Renal cortex interstitium (tissue), 11 donors: ENCODE measurements around the gene IRX5. TPM values are rescaled to one million over a fixed set of nuclear protein-coding genes. Genes with fewer than 3 reads are reported as not detected.

ENCODE experiments used
- DNase-seq, 11 donors: peaks; one replicate each; pipeline ENCODE4 v3.0.0-alpha.2; 2013; ENCODE audit warnings: low read depth in 9 of 11, low spot score in 4 of 11; ENCODE audit errors: extremely low read depth in 1 of 11
- polyA plus RNA-seq, 3 donors: library from polyadenylated mRNA; unstranded; fragments of 120-200 nt; gene quantifications; one replicate each; pipeline ENCODE4 v1.2.1, GENCODE V29; 2013; ENCODE audit not compliant: insufficient read length in 3 of 3

The IRX5 gene
- polyA plus RNA-seq, 3 donors: 6.0 to 12.3 (median 6.8) TPM

- no peak for DNase-seq
These were observed 3.3 kb upstream of the IRX5 start for GRCh38 chr16:54927125-54928015.

DNA sequence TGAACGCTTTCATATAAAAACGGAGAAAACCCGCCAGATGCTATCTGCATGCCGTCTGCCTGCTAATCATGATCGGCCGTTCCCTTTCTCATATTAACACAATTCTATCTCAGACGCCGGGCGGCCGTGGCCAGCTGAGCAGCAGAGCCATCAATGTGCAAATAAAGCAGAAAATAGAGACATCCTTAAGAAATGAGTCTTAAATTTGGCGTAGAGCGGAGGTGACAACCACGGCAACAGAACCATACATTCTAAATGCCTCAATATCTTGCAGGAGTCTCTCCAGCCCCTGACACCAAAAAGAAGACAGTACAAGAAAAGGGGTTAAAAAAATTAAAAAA lies 2.7 kb upstream of the IRX5 start:
- peak in 2 of 11 donors; percentile 15 to 18 for DNase-seq

DNA sequence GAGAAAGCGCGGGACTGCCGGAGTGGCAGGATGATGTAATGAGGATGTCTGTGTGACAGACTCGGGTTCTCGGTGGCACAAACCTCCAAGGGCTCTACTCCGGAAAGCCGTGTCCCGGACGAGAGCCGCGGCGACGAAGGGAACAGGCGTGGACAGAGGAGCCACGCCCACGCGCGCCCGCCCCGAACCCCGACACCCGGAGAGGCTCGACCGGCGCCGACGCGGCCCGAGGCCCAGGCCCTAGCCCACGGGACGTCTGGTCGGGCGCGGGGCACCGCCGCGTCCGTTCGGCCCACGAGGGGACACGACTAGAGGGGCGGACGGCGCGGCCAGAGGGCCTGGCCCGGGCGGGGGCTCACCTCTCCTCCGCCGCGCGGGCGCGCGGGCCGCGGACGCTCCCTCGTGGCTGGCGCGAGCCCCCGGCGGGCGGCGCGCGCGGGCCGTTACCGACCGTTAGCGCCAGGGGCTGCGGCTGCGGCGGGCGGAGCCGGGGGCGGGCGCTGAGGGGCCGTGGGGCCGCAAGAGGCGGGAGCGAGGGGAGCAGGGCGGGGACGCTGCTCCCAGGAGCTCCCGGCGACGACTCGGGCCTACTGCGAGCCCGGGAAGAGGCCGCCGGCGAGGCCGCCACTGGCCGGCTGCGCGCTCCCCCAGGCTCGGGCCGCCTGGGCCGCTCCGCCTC lies 2.1 kb upstream of the IRX5 start:
- peak in 2 of 11 donors; percentile 21 to 36 for DNase-seq

GRCh38 chr16:54929090-54930004 lies 1.3 kb upstream of the IRX5 start:
- DNase-seq: peak; percentile 95 to 100 (median 98)

- DNase-seq: no peak
These were observed 129 bp downstream of the IRX5 start for GRCh38 chr16:54930869-54931119.

GRCh38 chr16:54931120-54932014 lies 702 bp downstream of the IRX5 start:
- DNase-seq: peak in 2 of 11 donors; percentile 11 to 22

GRCh38 chr16:54932021-54932660 lies 1.5 kb downstream of the IRX5 start:
- no peak for DNase-seq

DNA sequence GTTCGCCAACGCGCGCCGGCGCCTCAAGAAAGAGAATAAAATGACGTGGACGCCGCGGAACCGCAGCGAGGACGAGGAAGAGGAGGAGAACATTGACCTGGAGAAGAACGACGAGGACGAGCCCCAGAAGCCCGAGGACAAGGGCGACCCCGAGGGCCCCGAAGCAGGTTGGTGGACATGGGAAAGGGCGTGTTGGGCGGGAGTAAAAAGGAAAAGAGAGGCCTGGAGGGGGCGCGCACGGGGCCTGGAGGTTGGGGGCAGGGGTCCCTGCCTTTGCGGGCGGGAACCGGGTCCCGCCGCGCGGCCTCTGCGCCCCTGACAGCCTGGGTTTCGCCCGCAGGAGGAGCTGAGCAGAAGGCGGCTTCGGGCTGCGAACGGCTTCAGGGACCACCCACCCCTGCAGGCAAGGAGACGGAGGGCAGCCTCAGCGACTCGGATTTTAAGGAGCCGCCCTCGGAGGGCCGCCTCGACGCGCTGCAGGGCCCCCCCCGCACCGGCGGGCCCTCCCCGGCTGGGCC lies 2.1 kb downstream of the IRX5 start:
- DNase-seq: no peak

DNA sequence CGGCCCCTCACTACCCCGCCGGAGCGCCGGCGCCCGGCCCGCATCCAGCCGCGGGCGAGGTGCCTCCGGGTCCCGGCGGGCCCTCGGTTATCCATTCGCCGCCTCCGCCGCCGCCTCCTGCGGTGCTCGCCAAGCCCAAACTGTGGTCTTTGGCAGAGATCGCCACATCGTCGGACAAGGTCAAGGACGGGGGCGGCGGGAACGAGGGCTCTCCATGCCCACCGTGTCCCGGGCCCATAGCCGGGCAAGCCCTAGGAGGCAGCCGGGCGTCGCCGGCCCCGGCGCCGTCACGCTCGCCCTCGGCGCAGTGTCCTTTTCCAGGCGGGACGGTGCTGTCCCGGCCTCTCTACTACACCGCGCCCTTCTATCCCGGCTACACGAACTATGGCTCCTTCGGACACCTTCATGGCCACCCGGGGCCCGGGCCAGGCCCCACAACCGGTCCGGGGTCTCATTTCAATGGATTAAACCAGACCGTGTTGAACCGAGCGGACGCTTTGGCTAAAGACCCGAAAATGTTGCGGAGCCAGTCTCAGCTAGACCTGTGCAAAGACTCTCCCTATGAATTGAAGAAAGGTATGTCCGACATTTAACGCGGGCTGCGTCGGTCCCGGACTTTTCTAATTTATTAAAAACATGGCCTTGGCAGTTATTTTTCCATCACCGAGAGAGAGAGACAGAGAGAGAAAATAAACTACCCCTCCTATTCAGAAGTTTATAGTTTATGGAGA lies 2.8 kb downstream of the IRX5 start:
- DNase-seq: no peak

DNA sequence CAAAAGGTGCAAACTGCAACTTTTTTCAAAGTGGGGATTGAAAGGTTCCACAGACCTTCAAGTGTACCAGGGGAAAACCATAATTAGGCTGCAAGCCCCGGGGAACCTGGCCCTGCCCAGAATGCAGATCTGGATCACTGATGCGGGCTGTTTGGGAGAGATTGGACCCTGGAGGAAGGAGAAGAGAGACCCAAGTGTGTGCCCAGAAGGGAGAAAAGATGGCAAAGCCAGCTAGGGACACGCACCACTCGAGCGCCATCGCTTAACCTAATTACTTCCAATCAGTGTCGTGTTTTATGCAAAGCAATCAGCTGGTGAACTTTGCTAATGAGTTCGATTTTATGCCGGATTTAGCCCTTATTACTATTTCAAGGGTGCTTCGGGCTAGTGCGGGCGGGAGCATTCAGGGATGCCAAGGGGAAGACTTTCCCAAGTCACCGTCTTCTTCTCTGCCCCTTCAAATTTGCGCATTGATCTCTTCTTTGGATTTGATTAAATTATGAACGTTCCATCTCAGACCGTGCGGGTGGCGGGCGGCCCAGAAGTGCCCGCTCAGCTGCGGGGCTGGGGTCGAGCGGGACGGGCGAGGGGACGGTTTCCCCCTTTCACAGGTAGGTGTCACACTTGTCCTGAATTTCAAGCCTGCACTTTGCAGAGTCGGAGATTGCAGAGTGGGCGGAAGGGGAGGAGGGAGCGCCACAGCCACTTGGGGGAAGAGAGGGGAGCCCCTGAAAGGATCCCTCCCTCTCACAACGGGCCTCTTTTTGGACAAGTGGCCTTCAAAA lies 4.0 kb downstream of the IRX5 start:
- peak in 1 of 11 donors; percentile 39 for DNase-seq

GRCh38 chr16:54935266-54935968 lies 4.8 kb downstream of the IRX5 start:
- DNase-seq: peak in 1 of 11 donors; percentile 11

GRCh38 chr16:54936201-54936978 lies 5.7 kb downstream of the IRX5 start:
- DNase-seq: peak in 1 of 11 donors; percentile 44

DNA sequence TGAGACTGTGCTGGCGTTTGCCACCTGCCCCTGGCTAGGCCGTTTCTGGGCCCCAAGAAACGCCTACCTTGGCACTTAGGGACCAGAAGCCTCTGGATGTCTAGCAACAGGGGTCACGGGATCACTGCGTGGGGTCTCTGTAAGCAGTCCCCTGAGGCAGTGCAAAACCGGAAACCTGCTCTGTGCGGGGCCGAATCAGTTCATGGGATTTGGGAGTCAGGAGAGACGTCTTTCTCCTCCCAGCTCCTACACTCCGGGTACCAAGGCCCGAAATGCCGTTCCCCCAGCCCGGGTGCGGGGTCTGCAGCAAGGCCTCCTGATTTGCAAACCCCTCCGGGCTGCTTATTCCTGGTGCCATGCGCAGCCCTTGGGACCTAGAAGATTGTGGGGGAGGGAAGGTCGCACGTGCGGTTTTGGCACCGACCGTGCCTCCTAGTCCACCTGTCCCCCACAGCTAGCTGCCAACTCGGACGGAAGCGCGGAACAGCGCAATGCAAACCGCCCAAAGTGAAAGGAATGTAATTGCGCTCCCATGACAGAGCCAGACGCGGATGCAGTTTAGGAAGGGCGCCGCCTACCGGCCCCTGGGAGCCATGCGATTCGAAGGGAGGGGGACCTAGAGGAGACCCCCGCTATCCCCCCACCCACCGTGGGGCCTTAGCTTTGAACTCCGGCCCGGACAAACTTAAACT lies 6.5 kb downstream of the IRX5 start:
- peak in 1 of 11 donors; percentile 65 for DNase-seq

DNA sequence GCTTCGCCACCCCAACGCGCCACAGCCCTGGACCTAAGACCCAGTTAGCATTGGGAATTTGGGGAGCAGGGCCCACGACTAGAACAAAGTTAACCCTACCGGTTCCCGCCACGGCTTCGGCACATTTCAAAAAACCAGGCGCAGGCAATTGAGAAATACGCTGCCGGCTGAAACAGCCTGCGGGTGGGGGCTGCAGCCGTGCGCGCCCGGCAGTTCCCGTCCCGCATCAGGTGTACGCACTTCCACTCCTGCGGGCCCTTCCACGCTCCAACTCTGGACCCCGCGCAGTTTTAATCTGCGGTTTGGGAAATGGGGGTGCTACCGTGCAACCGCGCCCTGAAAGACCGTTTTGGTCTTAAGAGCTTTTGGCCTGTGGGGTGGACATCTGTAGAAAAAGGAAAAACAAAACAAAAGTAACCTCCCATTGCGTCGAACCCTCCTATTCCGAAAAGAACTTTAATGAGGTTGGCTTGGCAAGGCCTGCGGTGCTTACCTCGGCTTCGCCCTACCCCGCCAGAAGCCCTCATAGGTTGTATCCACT lies 7.1 kb downstream of the IRX5 start:
- peak in 1 of 11 donors; percentile 26 for DNase-seq
